ENCODE data around the gene SAMD4B. TPM values are rescaled to one million over a fixed set of nuclear protein-coding genes. Genes with fewer than 3 reads are reported as not detected.

Gene SAMD4B
- total and polyA plus RNA-seq, 10 of the 15 experiments (the other 5 are each of a cell fraction or from before 2014, with no cell fraction given) = 2.4 to 43.3 (median 23.9) TPM

DNA sequence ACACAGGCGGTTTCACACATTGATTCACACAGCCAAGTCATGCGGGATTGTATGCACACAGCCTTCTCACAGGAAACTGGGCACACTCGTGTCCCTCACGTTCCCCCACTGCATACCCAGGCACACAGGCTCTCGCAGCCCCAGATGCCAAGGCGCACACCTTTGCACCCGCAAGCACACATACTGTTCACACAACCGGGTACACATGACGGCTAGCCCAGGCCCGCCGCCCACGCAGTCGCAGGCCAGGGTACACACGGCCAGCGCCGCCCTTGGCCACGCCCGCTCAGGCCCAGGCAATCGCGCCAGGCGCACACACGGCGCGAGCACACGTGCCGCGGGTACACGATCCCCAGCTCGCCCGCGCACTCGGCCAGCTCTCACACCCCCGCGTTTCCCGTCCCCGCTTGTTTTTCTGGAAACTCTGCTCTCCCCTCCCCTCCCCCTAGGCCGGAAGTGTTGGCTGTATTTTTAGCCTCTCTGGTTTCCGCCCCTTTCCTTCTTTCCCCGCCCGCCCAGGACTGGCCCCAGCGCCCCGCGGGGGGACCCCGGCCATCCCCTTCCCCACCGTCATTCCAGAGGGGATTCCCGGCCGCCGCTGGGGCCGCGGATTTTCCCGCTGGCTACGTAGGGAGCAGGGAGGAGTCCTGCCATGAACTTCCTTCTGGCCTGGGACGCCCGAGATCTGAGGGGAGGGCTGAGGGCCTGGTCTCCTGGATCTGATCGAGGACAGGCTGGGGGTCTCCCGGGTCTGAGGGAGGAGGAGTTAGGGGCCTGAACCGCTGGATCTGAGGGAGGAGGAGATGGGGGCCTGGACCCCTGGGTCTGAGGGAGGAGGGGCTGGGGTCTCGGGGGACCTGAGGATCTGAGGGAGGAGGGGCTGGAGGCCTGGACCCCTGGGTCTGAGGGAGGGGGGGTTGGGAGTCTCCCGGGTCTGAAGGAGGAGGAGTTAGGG lies 60.4 kb downstream of the SAMD4B start (continued):
- TF ChIP-seq TCF12 (IDR thresholded peaks at IDR 0.05; ENCODE audit: low read depth, low read length) (no peak), MEF2B (IDR thresholded peaks at IDR 0.05; ENCODE audit: partially characterized antibody, poor library complexity, severe bottlenecking) (peak; percentile 82), NR2C2 (IDR thresholded peaks at IDR 0.05; ENCODE audit: borderline replicate concordance, control insufficient read depth, insufficient read length, low read depth) (no peak), SUZ12 (IDR thresholded peaks at IDR 0.05; ENCODE audit: unreplicated experiment) (no peak), KDM1A (IDR thresholded peaks at IDR 0.05; ENCODE audit: borderline replicate concordance) (peak; percentile 98; the same call in 1 of the 2 replicates), ETV6 (conservative IDR thresholded peaks at IDR 0.05 in 1 of 2, IDR thresholded peaks at IDR 0.05 in 1 of 2; ENCODE audit: borderline replicate concordance in 1 of 2, low read depth in 1 of 2) (peak in 1 of 2 experiments; percentile 48; a peak in 1 of 4 replicates), ZZZ3 (IDR thresholded peaks at IDR 0.05; ENCODE audit: control insufficient read depth, insufficient read length, low read depth) (no peak), RUNX3 (IDR thresholded peaks at IDR 0.05; ENCODE audit: low read length) (no peak), MYC (IDR thresholded peaks at IDR 0.05; ENCODE audit: insufficient read depth, insufficient read length, insufficient replicate concordance, low read length, severe bottlenecking) (peak; percentile 94), RAD51 (IDR thresholded peaks at IDR 0.05) (no peak), POLR2AphosphoS5 (IDR thresholded peaks at IDR 0.05; ENCODE audit: low read length) (peak; percentile 51)
- TF ChIP-seq, protein P1, sequence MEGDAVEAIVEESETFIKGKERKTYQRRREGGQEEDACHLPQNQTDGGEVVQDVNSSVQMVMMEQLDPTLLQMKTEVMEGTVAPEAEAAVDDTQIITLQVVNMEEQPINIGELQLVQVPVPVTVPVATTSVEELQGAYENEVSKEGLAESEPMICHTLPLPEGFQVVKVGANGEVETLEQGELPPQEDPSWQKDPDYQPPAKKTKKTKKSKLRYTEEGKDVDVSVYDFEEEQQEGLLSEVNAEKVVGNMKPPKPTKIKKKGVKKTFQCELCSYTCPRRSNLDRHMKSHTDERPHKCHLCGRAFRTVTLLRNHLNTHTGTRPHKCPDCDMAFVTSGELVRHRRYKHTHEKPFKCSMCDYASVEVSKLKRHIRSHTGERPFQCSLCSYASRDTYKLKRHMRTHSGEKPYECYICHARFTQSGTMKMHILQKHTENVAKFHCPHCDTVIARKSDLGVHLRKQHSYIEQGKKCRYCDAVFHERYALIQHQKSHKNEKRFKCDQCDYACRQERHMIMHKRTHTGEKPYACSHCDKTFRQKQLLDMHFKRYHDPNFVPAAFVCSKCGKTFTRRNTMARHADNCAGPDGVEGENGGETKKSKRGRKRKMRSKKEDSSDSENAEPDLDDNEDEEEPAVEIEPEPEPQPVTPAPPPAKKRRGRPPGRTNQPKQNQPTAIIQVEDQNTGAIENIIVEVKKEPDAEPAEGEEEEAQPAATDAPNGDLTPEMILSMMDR (IDR thresholded peaks at IDR 0.05 in 2 of 3, conservative IDR thresholded peaks at IDR 0.05 in 1 of 3; ENCODE audit: control insufficient read depth in 2 of 3, extremely low read depth in 1 of 3, insufficient read depth in 1 of 3, low read depth in 3 of 3, low read length in 3 of 3) = no peak
- TF ChIP-seq, protein P2, sequence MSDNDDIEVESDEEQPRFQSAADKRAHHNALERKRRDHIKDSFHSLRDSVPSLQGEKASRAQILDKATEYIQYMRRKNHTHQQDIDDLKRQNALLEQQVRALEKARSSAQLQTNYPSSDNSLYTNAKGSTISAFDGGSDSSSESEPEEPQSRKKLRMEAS (IDR thresholded peaks at IDR 0.05; ENCODE audit: low read depth, low read length) = peak; percentile 91
- TF ChIP-seq, protein P3, sequence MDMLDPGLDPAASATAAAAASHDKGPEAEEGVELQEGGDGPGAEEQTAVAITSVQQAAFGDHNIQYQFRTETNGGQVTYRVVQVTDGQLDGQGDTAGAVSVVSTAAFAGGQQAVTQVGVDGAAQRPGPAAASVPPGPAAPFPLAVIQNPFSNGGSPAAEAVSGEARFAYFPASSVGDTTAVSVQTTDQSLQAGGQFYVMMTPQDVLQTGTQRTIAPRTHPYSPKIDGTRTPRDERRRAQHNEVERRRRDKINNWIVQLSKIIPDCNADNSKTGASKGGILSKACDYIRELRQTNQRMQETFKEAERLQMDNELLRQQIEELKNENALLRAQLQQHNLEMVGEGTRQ (IDR thresholded peaks at IDR 0.05; ENCODE audit: borderline replicate concordance, low read depth, low read length) = peak; percentile 23
- TF ChIP-seq, protein P4, sequence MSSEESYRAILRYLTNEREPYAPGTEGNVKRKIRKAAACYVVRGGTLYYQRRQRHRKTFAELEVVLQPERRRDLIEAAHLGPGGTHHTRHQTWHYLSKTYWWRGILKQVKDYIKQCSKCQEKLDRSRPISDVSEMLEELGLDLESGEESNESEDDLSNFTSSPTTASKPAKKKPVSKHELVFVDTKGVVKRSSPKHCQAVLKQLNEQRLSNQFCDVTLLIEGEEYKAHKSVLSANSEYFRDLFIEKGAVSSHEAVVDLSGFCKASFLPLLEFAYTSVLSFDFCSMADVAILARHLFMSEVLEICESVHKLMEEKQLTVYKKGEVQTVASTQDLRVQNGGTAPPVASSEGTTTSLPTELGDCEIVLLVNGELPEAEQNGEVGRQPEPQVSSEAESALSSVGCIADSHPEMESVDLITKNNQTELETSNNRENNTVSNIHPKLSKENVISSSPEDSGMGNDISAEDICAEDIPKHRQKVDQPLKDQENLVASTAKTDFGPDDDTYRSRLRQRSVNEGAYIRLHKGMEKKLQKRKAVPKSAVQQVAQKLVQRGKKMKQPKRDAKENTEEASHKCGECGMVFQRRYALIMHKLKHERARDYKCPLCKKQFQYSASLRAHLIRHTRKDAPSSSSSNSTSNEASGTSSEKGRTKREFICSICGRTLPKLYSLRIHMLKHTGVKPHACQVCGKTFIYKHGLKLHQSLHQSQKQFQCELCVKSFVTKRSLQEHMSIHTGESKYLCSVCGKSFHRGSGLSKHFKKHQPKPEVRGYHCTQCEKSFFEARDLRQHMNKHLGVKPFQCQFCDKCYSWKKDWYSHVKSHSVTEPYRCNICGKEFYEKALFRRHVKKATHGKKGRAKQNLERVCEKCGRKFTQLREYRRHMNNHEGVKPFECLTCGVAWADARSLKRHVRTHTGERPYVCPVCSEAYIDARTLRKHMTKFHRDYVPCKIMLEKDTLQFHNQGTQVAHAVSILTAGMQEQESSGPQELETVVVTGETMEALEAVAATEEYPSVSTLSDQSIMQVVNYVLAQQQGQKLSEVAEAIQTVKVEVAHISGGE (CRISPR knock-in tag; IDR thresholded peaks at IDR 0.05) = no peak
- TF ChIP-seq, protein P5, sequence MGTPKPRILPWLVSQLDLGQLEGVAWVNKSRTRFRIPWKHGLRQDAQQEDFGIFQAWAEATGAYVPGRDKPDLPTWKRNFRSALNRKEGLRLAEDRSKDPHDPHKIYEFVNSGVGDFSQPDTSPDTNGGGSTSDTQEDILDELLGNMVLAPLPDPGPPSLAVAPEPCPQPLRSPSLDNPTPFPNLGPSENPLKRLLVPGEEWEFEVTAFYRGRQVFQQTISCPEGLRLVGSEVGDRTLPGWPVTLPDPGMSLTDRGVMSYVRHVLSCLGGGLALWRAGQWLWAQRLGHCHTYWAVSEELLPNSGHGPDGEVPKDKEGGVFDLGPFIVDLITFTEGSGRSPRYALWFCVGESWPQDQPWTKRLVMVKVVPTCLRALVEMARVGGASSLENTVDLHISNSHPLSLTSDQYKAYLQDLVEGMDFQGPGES (IDR thresholded peaks at IDR 0.05) = no peak
- TF ChIP-seq, protein P6, sequence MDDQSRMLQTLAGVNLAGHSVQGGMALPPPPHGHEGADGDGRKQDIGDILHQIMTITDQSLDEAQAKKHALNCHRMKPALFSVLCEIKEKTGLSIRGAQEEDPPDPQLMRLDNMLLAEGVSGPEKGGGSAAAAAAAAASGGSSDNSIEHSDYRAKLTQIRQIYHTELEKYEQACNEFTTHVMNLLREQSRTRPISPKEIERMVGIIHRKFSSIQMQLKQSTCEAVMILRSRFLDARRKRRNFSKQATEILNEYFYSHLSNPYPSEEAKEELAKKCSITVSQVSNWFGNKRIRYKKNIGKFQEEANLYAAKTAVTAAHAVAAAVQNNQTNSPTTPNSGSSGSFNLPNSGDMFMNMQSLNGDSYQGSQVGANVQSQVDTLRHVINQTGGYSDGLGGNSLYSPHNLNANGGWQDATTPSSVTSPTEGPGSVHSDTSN (IDR thresholded peaks at IDR 0.05; ENCODE audit: insufficient replicate concordance, low read depth, low read length) = no peak
